ENCODE results near the gene ZNF710. TPM values are rescaled to one million over a fixed set of nuclear protein-coding genes. Genes with fewer than 3 reads are reported as not detected.

ZNF710 gene
- total RNA-seq, 2 experiments from 2014 or later = 13.8 to 19.0 TPM

GRCh38 chr15:90003736-90004135, 2.6 kb downstream of the ZNF710 start:
- no peak overlapping the region for H3K4me3 ChIP-seq (ENCODE audit: low read depth, low read length, poor library complexity, severe bottlenecking)
- no peaks in the 10 kb centered on the region for H3K9me2 ChIP-seq (ENCODE audit: insufficient read depth, low read length)
- no peaks in the 10 kb centered on the region for H3K9me3 ChIP-seq (ENCODE audit: low read length)
- ChIA-PET CTCF (ENCODE audit: unreplicated experiment) (no interaction called here), POLR2A (interaction anchor here (1.1 kb wide), 1 partner anchor 82 kb away, joined by 3 read pairs; no protein-coding TSS in a partner anchor)
- no peak for DNase-seq (ENCODE audit: low spot score)
- peaks cover 13% of the 10 kb centered on the region; the same call in 1 of the 2 replicates for H3K36me3 ChIP-seq (ENCODE audit: insufficient read depth, low read length)
- H3K27ac ChIP-seq (ENCODE audit: low read depth, low read length, poor library complexity, severe bottlenecking) = no peak overlapping the region
- TF ChIP-seq EZH2phosphoT487 (IDR thresholded peaks at IDR 0.05; ENCODE audit: borderline replicate concordance, low read depth, low read length) (no peak), CTCF (conservative IDR thresholded peaks at IDR 0.05; ENCODE audit: low read length) (no peak)
- H3K4me2 ChIP-seq (ENCODE audit: low read length) = peak overlapping the region; percentile 74
- H3K79me2 ChIP-seq (ENCODE audit: insufficient read depth, low read depth, low read length) = peaks cover 33% of the 10 kb centered on the region; the same call in 1 of the 2 replicates
- intact Hi-C loops (cut with micrococcal nuclease; ENCODE audit: unreplicated experiment) = loop anchor here (2.0 kb wide), 1 partner anchor 241 kb away; no protein-coding TSS in a partner anchor
- H4K20me1 ChIP-seq (ENCODE audit: insufficient read depth, low read length) = 0 out of 2 replicates have a peak, but pooled peaks cover 4% of the 10 kb centered on the region
- no peak overlapping the region for H2AFZ ChIP-seq (ENCODE audit: low read length)
- peaks cover 44% of the 10 kb centered on the region for H3K4me1 ChIP-seq (ENCODE audit: insufficient read depth, low read length, poor library complexity, severe bottlenecking)
- BruUV-seq (replicated peaks) = no TSS peak

DNA sequence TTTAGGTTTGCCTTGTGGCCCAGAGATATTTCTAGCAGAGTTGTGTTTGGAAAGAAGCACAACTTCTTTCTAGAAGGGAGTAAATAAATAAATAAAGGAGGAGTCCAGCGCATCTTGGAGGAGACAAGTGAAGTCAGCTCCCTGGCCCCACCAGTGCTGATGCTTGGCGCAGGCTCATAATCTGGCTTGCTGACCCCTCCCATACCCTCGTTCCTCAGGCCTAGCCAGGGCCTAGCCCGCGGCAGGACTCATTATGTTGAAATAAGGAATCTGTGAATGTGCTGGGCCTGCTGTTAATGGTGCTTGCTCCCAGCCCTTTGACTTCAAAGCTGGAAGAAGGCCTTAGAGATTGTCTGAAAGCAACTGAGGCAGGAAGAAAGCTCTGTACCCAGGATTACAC, 3.1 kb downstream of the ZNF710 start:
- intact Hi-C loops (cut with micrococcal nuclease; ENCODE audit: unreplicated experiment) = no loop called here
- CTCF ChIA-PET (ENCODE audit: unreplicated experiment) = no interaction called here
- H4K20me1 ChIP-seq (ENCODE audit: insufficient read depth, low read length) = 0 out of 2 replicates have a peak, but pooled peaks cover 4% of the 10 kb centered on the region
- POLR2A ChIA-PET = interaction anchor here (0.5 to 1.1 kb wide), 3 partner anchors 81 to 437 kb away, joined by 3 to 5 read pairs (median 4); no protein-coding TSS in a partner anchor
- DNase-seq (ENCODE audit: low spot score) = no peak
- H3K27ac ChIP-seq (ENCODE audit: low read depth, low read length, poor library complexity, severe bottlenecking) = no peak overlapping the region
- H3K9me3 ChIP-seq (ENCODE audit: low read length) = no peaks in the 10 kb centered on the region
- no peak overlapping the region for H3K4me2 ChIP-seq (ENCODE audit: low read length)
- no peak overlapping the region for H3K4me3 ChIP-seq (ENCODE audit: low read depth, low read length, poor library complexity, severe bottlenecking)
- peaks cover 41% of the 10 kb centered on the region for H3K4me1 ChIP-seq (ENCODE audit: insufficient read depth, low read length, poor library complexity, severe bottlenecking)
- H2AFZ ChIP-seq (ENCODE audit: low read length) = no peak overlapping the region
- no peaks in the 10 kb centered on the region for H3K9me2 ChIP-seq (ENCODE audit: insufficient read depth, low read length)
- no TSS peak for BruUV-seq (replicated peaks)
- TF ChIP-seq CTCF (conservative IDR thresholded peaks at IDR 0.05; ENCODE audit: low read length) (no peak), EZH2phosphoT487 (IDR thresholded peaks at IDR 0.05; ENCODE audit: borderline replicate concordance, low read depth, low read length) (no peak)
- peaks cover 33% of the 10 kb centered on the region; the same call in 1 of the 2 replicates for H3K79me2 ChIP-seq (ENCODE audit: insufficient read depth, low read depth, low read length)
- peaks cover 13% of the 10 kb centered on the region; the same call in 1 of the 2 replicates for H3K36me3 ChIP-seq (ENCODE audit: insufficient read depth, low read length)

DNA sequence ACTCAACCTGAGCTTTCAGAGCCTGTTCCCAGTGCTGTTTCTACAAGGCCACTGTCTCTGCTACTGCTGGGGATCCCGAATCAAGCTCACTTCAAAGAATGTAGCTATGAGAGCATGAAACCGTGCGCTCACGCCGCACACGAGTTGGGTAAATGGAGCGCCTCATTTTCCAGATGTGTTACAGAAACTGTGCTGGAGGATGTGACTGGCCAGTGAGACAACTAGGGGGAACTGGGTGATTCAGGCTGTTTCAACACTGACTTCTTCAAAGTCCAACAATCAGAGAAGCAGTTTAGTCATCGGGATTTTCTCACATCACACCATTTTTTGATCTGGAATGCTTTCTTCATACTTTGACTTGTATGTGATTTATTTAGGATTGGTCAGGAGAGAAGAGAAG, 3.5 kb downstream of the ZNF710 start:
- Histone ChIP-seq H3K27ac (ENCODE audit: low read depth, low read length, poor library complexity, severe bottlenecking) (no peak overlapping the region), H3K4me3 (ENCODE audit: low read depth, low read length, poor library complexity, severe bottlenecking) (no peak overlapping the region), H3K4me1 (ENCODE audit: insufficient read depth, low read length, poor library complexity, severe bottlenecking) (peaks cover 38% of the 10 kb centered on the region), H2AFZ (ENCODE audit: low read length) (no peak overlapping the region), H3K9me2 (ENCODE audit: insufficient read depth, low read length) (no peaks in the 10 kb centered on the region), H3K9me3 (ENCODE audit: low read length) (no peaks in the 10 kb centered on the region), H3K4me2 (ENCODE audit: low read length) (no peak overlapping the region), H3K36me3 (ENCODE audit: insufficient read depth, low read length) (peaks cover 13% of the 10 kb centered on the region; the same call in 1 of the 2 replicates), H3K79me2 (ENCODE audit: insufficient read depth, low read depth, low read length) (peaks cover 34% of the 10 kb centered on the region; the same call in 1 of the 2 replicates), H4K20me1 (ENCODE audit: insufficient read depth, low read length) (0 out of 2 replicates have a peak, but pooled peaks cover 4% of the 10 kb centered on the region)
- TSS peak; percentile 19 for BruUV-seq (replicated peaks)
- ChIA-PET CTCF (ENCODE audit: unreplicated experiment) (no interaction called here), POLR2A (interaction anchor here (0.5 to 1.1 kb wide), 3 partner anchors 81 to 437 kb away, joined by 3 to 5 read pairs (median 4); no protein-coding TSS in a partner anchor)
- TF ChIP-seq EZH2phosphoT487 (IDR thresholded peaks at IDR 0.05; ENCODE audit: borderline replicate concordance, low read depth, low read length) (no peak), CTCF (conservative IDR thresholded peaks at IDR 0.05; ENCODE audit: low read length) (no peak)
- intact Hi-C loops (cut with micrococcal nuclease; ENCODE audit: unreplicated experiment) = no loop called here
- DNase-seq (ENCODE audit: low spot score) = no peak

Measured in OCI-LY7 (cell line).